Stomach smooth muscle (tissue), 2 donors: ENCODE data around the gene CYB5RL.
"Not testable (repeated sequence)": the region's sequence is repeated elsewhere in the genome, so short reads cannot be mapped to it uniquely, and the experiment has no call there.

Experiments used
- H3K27ac ChIP-seq: one replicate; pipeline ENCODE4 v1.7.0; 2013; ENCODE audit warnings: mild to moderate bottlenecking, low read length, inconsistent platforms
- H3K27me3 ChIP-seq, 2 donors: one replicate each; pipeline ENCODE4 v1.7.0; 2013; ENCODE audit warnings: low read length in 2 of 2; ENCODE audit not compliant: insufficient read depth in 2 of 2, control insufficient read depth in 1 of 2
- H3K36me3 ChIP-seq, 2 donors: one replicate each; pipeline ENCODE4 v1.7.0; 2013; ENCODE audit warnings: low read length in 2 of 2; ENCODE audit not compliant: control insufficient read depth in 2 of 2, insufficient read depth in 2 of 2
- H3K4me1 ChIP-seq: one replicate; pipeline ENCODE4 v1.7.0; 2013; ENCODE audit warnings: low read length; ENCODE audit not compliant: control insufficient read depth, insufficient read depth
- H3K4me3 ChIP-seq, 2 donors: one replicate each; pipeline ENCODE4 v1.7.0; 2013; ENCODE audit warnings: low read length in 2 of 2
- H3K9ac ChIP-seq, 2 donors: one replicate each; pipeline ENCODE4 v1.7.0; 2013; ENCODE audit warnings: low read length in 2 of 2, mild to moderate bottlenecking in 1 of 2
- H3K9me3 ChIP-seq, 2 donors: one replicate each; pipeline ENCODE4 v1.7.0; 2013; ENCODE audit warnings: low read length in 2 of 2; ENCODE audit not compliant: control insufficient read depth in 2 of 2
- donor health status: healthy.
- donor health status: Pancreatic carcinoma.

Gene CYB5RL

GRCh38 chr1:54239035-54239383, 39.2 kb upstream of the CYB5RL start:
- Histone ChIP-seq H3K4me3 (no peak overlapping the region), H3K27me3 (no peaks in the 10 kb centered on the region), H3K4me1 (peaks cover 3% of the 10 kb centered on the region), H3K36me3 (peaks cover 25 to 31% of the 10 kb centered on the region in 2 donors), H3K9me3 (no peaks in the 10 kb centered on the region), H3K27ac (no peak overlapping the region), H3K9ac (no peak overlapping the region)

GRCh38 chr1:54238353-54239034, 38.7 kb upstream of the CYB5RL start:
- H3K36me3 ChIP-seq, result peaks cover 25 to 31% of the 10 kb centered on the region in 2 donors

GRCh38 chr1:54237586-54237985, 37.8 kb upstream of the CYB5RL start:
- Histone ChIP-seq H3K9me3 (no peaks in the 10 kb centered on the region), H3K4me3 (no peak overlapping the region), H3K27me3 (no peaks in the 10 kb centered on the region), H3K4me1 (peaks cover 3% of the 10 kb centered on the region), H3K27ac (no peak overlapping the region), H3K9ac (no peak overlapping the region), H3K36me3 (peaks cover 25 to 26% of the 10 kb centered on the region in 2 donors)

More at GRCh38 chr1:54238353-54239034, 38.7 kb upstream of the CYB5RL start:
- Histone ChIP-seq H3K27me3 (no peaks in the 10 kb centered on the region), H3K4me1 (peaks cover 3% of the 10 kb centered on the region), H3K4me3 (no peak overlapping the region), H3K9ac (no peak overlapping the region), H3K9me3 (no peaks in the 10 kb centered on the region), H3K27ac (no peak overlapping the region)

- Histone ChIP-seq H3K4me3 (no peak overlapping the region), H3K36me3 (peaks cover 17 to 21% of the 10 kb centered on the region in 2 donors), H3K9ac (no peak overlapping the region), H3K4me1 (peaks cover 4% of the 10 kb centered on the region), H3K27ac (no peak overlapping the region), H3K27me3 (no peaks in the 10 kb centered on the region), H3K9me3 (no peaks in the 10 kb centered on the region)
Observed at GRCh38 chr1:54234284-54234683, 34.5 kb upstream of the CYB5RL start.

GRCh38 chr1:54233196-54233595, 33.4 kb upstream of the CYB5RL start:
- not testable (repeated sequence) for H3K9ac ChIP-seq, H3K4me3 ChIP-seq, H3K4me1 ChIP-seq, H3K9me3 ChIP-seq, H3K27me3 ChIP-seq, H3K27ac ChIP-seq
- H3K36me3 ChIP-seq, result peaks cover 15 to 19% of the 10 kb centered on the region in 2 donors

- H3K9me3 ChIP-seq, result no peaks in the 10 kb centered on the region
- H3K4me3 ChIP-seq, result no peak overlapping the region
- no peaks in the 10 kb centered on the region for H3K27me3 ChIP-seq
- no peak overlapping the region for H3K27ac ChIP-seq
- H3K4me1 ChIP-seq, result peaks cover 8% of the 10 kb centered on the region
- H3K36me3 ChIP-seq, result peaks cover 0 to 4% of the 10 kb centered on the region in 2 donors
- H3K9ac ChIP-seq, result no peak overlapping the region
Observed at GRCh38 chr1:54230507-54231339, 30.9 kb upstream of the CYB5RL start.

- no peaks in the 10 kb centered on the region for H3K9me3 ChIP-seq
- H3K9ac ChIP-seq, result no peak overlapping the region
- peaks cover 0 to 5% of the 10 kb centered on the region in 2 donors for H3K36me3 ChIP-seq
- H3K27me3 ChIP-seq, result no peaks in the 10 kb centered on the region
- no peak overlapping the region for H3K27ac ChIP-seq
- H3K4me3 ChIP-seq, result no peak overlapping the region
- peaks cover 8% of the 10 kb centered on the region for H3K4me1 ChIP-seq
Observed at GRCh38 chr1:54229281-54229891, 29.6 kb upstream of the CYB5RL start.

GRCh38 chr1:54228638-54229079, 28.8 kb upstream of the CYB5RL start:
- H3K9ac ChIP-seq, result no peak overlapping the region
- no peak overlapping the region for H3K4me3 ChIP-seq
- H3K9me3 ChIP-seq, result no peaks in the 10 kb centered on the region
- H3K27ac ChIP-seq, result no peak overlapping the region
- H3K4me1 ChIP-seq, result peaks cover 8% of the 10 kb centered on the region
- no peaks in the 10 kb centered on the region for H3K27me3 ChIP-seq
- H3K36me3 ChIP-seq, result peaks cover 0 to 5% of the 10 kb centered on the region in 2 donors

- no peaks in the 10 kb centered on the region for H3K27me3 ChIP-seq
- H3K4me1 ChIP-seq, result peaks cover 8% of the 10 kb centered on the region
- no peak overlapping the region for H3K4me3 ChIP-seq
- peaks cover 0 to 5% of the 10 kb centered on the region in 2 donors for H3K36me3 ChIP-seq
- no peak overlapping the region for H3K9ac ChIP-seq
- no peaks in the 10 kb centered on the region for H3K9me3 ChIP-seq
- no peak overlapping the region for H3K27ac ChIP-seq
Observed at GRCh38 chr1:54227891-54228310, 28.1 kb upstream of the CYB5RL start.

- no peak overlapping the region for H3K27ac ChIP-seq
Observed at GRCh38 chr1:54227091-54227602, 27.3 kb upstream of the CYB5RL start.

More at GRCh38 chr1:54227091-54227602, 27.3 kb upstream of the CYB5RL start:
- no peaks in the 10 kb centered on the region for H3K27me3 ChIP-seq
- no peaks in the 10 kb centered on the region for H3K9me3 ChIP-seq
- no peak overlapping the region for H3K9ac ChIP-seq
- H3K4me3 ChIP-seq, result no peak overlapping the region
- peaks cover 8% of the 10 kb centered on the region for H3K4me1 ChIP-seq
- peaks cover 0 to 7% of the 10 kb centered on the region in 2 donors for H3K36me3 ChIP-seq
